H1 (cell line): Measurements from ENCODE around the gene THADA. TPM values are rescaled to one million over a fixed set of nuclear protein-coding genes. Genes with fewer than 3 reads are reported as not detected.

ENCODE experiments used
- CTCF ChIA-PET: fragments of 300-600 bp; sonication (Branson Sonifier 250); formaldehyde crosslinking; loops from one replicate; lab custom pipeline; 2021; ENCODE audit not compliant: partially characterized antibody; lab: Charles Lee
- POLR2A ChIA-PET: fragments of 300-600 bp; sonication (Branson Sonifier 250); formaldehyde crosslinking; loops from one replicate; lab custom pipeline; 2021; ENCODE audit warnings: inconsistent platforms; ENCODE audit not compliant: partially characterized antibody; lab: Charles Lee
- DNase-seq, 2 experiments: peaks; one replicate each; pipeline versions ENCODE4 v3.0.0 to v3.0.0-alpha.2; 2010 to 2022; ENCODE audit warnings: low spot score in 2 of 2, low read depth in 1 of 2, mixed read lengths in 1 of 2
- FAIRE-seq: peaks from 2 replicates; lab custom pipeline; 2011; peaks lifted over from hg19 to GRCh38; lab: Jason Lieb, UNC
- H2AFZ ChIP-seq: 2 replicates; pipeline ENCODE4 v1.8.1; 2012; ENCODE audit warnings: low read length, inconsistent platforms
- H2AK5ac ChIP-seq: 2 replicates; pipeline ENCODE4 v1.6.1; 2013; ENCODE audit warnings: low read depth, low read length
- H2BK120ac ChIP-seq: replicated peaks from 2 replicates; pipeline ENCODE3; 2013; ENCODE audit warnings: low read depth, low read length, inconsistent platforms
- H2BK12ac ChIP-seq: 2 replicates; pipeline ENCODE4 v1.6.1; 2013; ENCODE audit warnings: low read depth, low read length
- H2BK15ac ChIP-seq: 2 replicates; pipeline ENCODE4 v1.6.1; 2013; ENCODE audit warnings: low read length
- H2BK20ac ChIP-seq: 2 replicates; pipeline ENCODE4 v1.6.1; 2013; ENCODE audit warnings: low read length
- H2BK5ac ChIP-seq: 2 replicates; pipeline ENCODE4 v1.6.1; 2013; ENCODE audit warnings: low read depth, low read length
- H3K14ac ChIP-seq: 2 replicates; pipeline ENCODE4 v1.6.1; 2013; ENCODE audit warnings: inconsistent platforms; ENCODE audit not compliant: insufficient read length
- H3K18ac ChIP-seq: 2 replicates; pipeline ENCODE4 v1.6.1; 2013; ENCODE audit warnings: low read length; ENCODE audit errors: extremely low read depth
- H3K23ac ChIP-seq: 2 replicates; pipeline ENCODE4 v1.6.1; 2013; ENCODE audit warnings: inconsistent platforms; ENCODE audit not compliant: insufficient read length
- H3K23me2 ChIP-seq: 2 replicates; pipeline ENCODE4 v1.6.1; 2013; ENCODE audit warnings: low read depth, low read length
- H3K27ac ChIP-seq: 2 replicates; pipeline ENCODE4 v1.6.1; 2011; ENCODE audit warnings: low read depth, low read length, inconsistent platforms
- H3K27me3 ChIP-seq, 4 experiments: replicated peaks in 1 of 4; 1 replicate in 1 of 4; 2 replicates in 3 of 4; pipeline versions ENCODE4 v1.6.1 to v1.8.1; 2011 to 2013; ENCODE audit warnings: low read length in 3 of 4, mild to moderate bottlenecking in 3 of 4, inconsistent platforms in 2 of 4, mixed read lengths in 2 of 4, moderate library complexity in 1 of 4; ENCODE audit not compliant: control insufficient read depth in 3 of 4, insufficient read depth in 3 of 4; ENCODE audit errors: extremely low read depth in 1 of 4
- H3K36me3 ChIP-seq, 4 experiments: 2 replicates each; pipeline versions ENCODE4 v1.6.1 to v1.8.1; 2011 to 2013; ENCODE audit warnings: mild to moderate bottlenecking in 4 of 4, low read length in 3 of 4, moderate library complexity in 2 of 4, control low read depth in 1 of 4, inconsistent platforms in 1 of 4; ENCODE audit not compliant: insufficient read depth in 4 of 4, control insufficient read depth in 2 of 4
- H3K4ac ChIP-seq: replicated peaks from 2 replicates; pipeline ENCODE3; 2013; ENCODE audit warnings: low read length, low read depth, mixed read lengths, inconsistent platforms; ENCODE audit not compliant: insufficient read length
- H3K4me1 ChIP-seq, 4 experiments: replicated peaks in 1 of 4; 1 replicate in 1 of 4; 2 replicates in 3 of 4; pipeline versions ENCODE4 v1.6.1 to v1.8.1; 2011 to 2013; ENCODE audit warnings: low read length in 3 of 4, inconsistent platforms in 2 of 4, mixed read lengths in 1 of 4; ENCODE audit not compliant: insufficient read depth in 4 of 4, control insufficient read depth in 3 of 4
- H3K4me2 ChIP-seq, 2 experiments: 2 replicates each; pipeline versions ENCODE4 v1.6.1 to v1.8.1; 2011 to 2013; ENCODE audit warnings: low read depth in 2 of 2, low read length in 2 of 2, control low read depth in 1 of 2, inconsistent platforms in 1 of 2, mild to moderate bottlenecking in 1 of 2; ENCODE audit not compliant: insufficient read depth in 1 of 2
- H3K4me3 ChIP-seq, 4 experiments: fragments of 200-600, 300-600 bp in 1 of 4; sonication (generic), shearing (Covaris generic), sonication (Bioruptor Twin) in 1 of 4; 2 replicates each; pipeline versions ENCODE4 v1.5.1 to v1.8.1; 2011 to 2016; ENCODE audit warnings: low read length in 4 of 4, low read depth in 3 of 4, control low read depth in 2 of 4, inconsistent platforms in 2 of 4, mild to moderate bottlenecking in 2 of 4, mixed read lengths in 1 of 4, moderate library complexity in 1 of 4; ENCODE audit not compliant: insufficient read depth in 2 of 4; ENCODE audit errors: extremely low read depth in 1 of 4
- H3K56ac ChIP-seq: replicated peaks from 2 replicates; pipeline ENCODE3; 2013; ENCODE audit warnings: low read depth, mild to moderate bottlenecking, mixed read lengths, low read length, inconsistent platforms; ENCODE audit not compliant: insufficient read length
- H3K79me1 ChIP-seq: 2 replicates; pipeline ENCODE4 v1.6.1; 2013; ENCODE audit warnings: low read depth, low read length, control low read depth
- H3K79me2 ChIP-seq, 2 experiments: 2 replicates each; pipeline versions ENCODE4 v1.6.1 to v1.8.1; 2012 to 2013; ENCODE audit warnings: low read length in 2 of 2, mild to moderate bottlenecking in 2 of 2, inconsistent platforms in 1 of 2; ENCODE audit not compliant: insufficient read depth in 2 of 2, control insufficient read depth in 1 of 2
- H3K9ac ChIP-seq, 4 experiments: replicated peaks in 1 of 4; 1 replicate in 1 of 4; 2 replicates in 3 of 4; pipeline versions ENCODE4 v1.6.1 to v1.8.1; 2011 to 2013; ENCODE audit warnings: low read depth in 3 of 4, low read length in 3 of 4, control low read depth in 2 of 4, mild to moderate bottlenecking in 2 of 4, moderate library complexity in 2 of 4, inconsistent platforms in 1 of 4; ENCODE audit errors: extremely low read depth in 1 of 4
- H3K9me3 ChIP-seq, 2 experiments: 2 replicates each; pipeline versions ENCODE4 v1.6.1 to v1.8.1; 2012 to 2013; ENCODE audit warnings: mild to moderate bottlenecking in 2 of 2, moderate library complexity in 2 of 2, control low read depth in 1 of 2, inconsistent platforms in 1 of 2, low read depth in 1 of 2, low read length in 1 of 2, mixed read lengths in 1 of 2; ENCODE audit not compliant: insufficient read depth in 2 of 2
- H4K20me1 ChIP-seq, 2 experiments: replicated peaks in 1 of 2; 2 replicates each; pipeline versions ENCODE3 to v1.8.1; 2011 to 2013; ENCODE audit warnings: inconsistent platforms in 2 of 2, low read length in 2 of 2, mild to moderate bottlenecking in 1 of 2; ENCODE audit not compliant: insufficient read depth in 2 of 2, control insufficient read depth in 1 of 2
- H4K5ac ChIP-seq: 2 replicates; pipeline ENCODE4 v1.6.1; 2013; ENCODE audit warnings: low read length, low read depth, mixed read lengths, inconsistent platforms; ENCODE audit not compliant: insufficient read length
- H4K8ac ChIP-seq: 2 replicates; pipeline ENCODE4 v1.8.0; 2013; ENCODE audit warnings: mild to moderate bottlenecking, moderate library complexity, low read length, inconsistent platforms; ENCODE audit not compliant: insufficient read depth; ENCODE audit errors: extremely low read depth
- H4K91ac ChIP-seq: replicated peaks from 2 replicates; pipeline ENCODE3; 2013; ENCODE audit warnings: low read length, mixed read lengths, inconsistent platforms; ENCODE audit not compliant: insufficient read length
- WGBS, 2 experiments: shearing (Covaris generic) in 1 of 2; methylation state at CpG; one replicate each; pipeline versions ENCODE4 v1.1.6 to v1.1.7; 2013 to 2015; ENCODE audit warnings: low lambda C conversion rate in 2 of 2, mixed read lengths in 2 of 2, inconsistent platforms in 1 of 2, low coverage in 1 of 2, missing lambda C conversion rate in 1 of 2; ENCODE audit not compliant: insufficient replicate concordance in 2 of 2, insufficient coverage in 1 of 2, insufficient read length in 1 of 2; ENCODE audit errors: extremely low coverage in 1 of 2, missing lambda C conversion rate in 1 of 2; 5-methylcytosine and 5-hydroxymethylcytosine counted together
- polyA plus RNA-seq, 7 experiments: library from polyadenylated mRNA; depleted of rRNA in 3 of 7; stranded (reverse) in 5 of 7; unstranded in 2 of 7; fragments of >200 nt in 5 of 7; fragments of 200-250 nt in 2 of 7; gene quantifications; 1 replicate in 5 of 7; 2 replicates in 1 of 7; 4 replicates in 1 of 7; pipeline versions ENCODE4 v1.2.1 to v1.2.3, GENCODE V29; 2011 to 2013; ENCODE audit warnings: missing spikeins in 2 of 7, mixed read lengths in 2 of 7
- total RNA-seq: library from RNA; stranded (reverse); fragmentation: NEBNext Ultra II Directional; extraction: Animal tissue kit (Norgen Biotek cat#: 25700); gene quantifications from 2 replicates; pipeline ENCODE4 v1.2.1, GENCODE V29; 2021
- TF ChIP-seq, protein P1 (sequence below): IDR thresholded peaks from 2 replicates; pipeline ENCODE4 v1.6.1; 2011; ENCODE audit warnings: low read depth, mild to moderate bottlenecking, low read length; ENCODE audit not compliant: insufficient read depth

THADA gene
- total and polyA plus RNA-seq, 2 of the 8 experiments (the other 6 are each of a cell fraction or from before 2014, with no cell fraction given): 22.4 to 26.8 TPM

DNA sequence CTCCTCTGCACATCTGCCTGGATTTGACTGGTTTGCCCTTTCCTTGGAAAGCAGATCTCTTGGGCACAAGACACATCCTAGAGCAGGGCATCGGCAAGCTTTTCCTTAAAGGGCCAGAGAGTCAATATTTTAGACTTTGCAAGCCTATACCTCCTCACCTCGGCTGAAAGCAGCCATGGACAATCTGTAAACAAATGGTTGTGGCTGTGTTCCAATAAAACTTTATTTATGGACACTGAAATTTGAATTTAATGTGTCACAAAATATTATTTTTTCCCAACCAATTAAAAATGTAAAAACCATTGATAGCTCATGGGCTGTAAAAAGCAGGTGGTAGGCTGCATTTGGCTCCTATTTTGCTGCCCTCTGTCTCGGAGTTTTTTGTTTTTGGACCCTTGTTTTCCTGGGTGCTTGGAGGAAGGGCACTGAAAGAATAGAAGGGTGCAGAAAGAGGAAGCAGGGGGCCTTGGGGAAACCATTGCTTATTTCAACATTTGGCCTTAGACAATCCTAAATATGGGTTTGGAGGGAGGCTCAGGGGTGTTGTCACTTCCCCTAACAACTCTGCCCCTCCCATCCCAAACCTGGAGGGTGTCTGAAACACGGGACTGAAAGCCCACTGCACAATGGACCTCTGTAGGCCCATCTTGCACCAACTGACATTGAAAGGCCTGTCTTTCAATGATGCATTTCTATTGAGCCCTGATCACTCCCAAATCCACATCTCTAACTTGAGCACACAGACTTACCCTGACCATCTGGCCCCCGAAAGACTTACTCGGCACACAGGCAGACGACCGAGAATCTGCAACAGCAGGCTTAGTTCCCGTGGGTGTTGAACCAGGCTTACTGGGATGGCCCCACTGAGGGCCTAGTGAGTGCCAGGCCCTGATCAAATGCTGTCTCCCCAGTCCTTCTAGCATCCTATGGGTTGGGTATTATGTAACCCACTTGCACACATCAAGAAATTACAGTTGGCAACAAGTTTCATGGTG, 362.3 kb downstream of the THADA start:
- Histone ChIP-seq H3K79me1 (no peaks in the 10 kb centered on the region; the same call in 1 of the 2 replicates), H3K4me2 (no peak overlapping the region), H3K36me3 (no peaks in the 10 kb centered on the region), H3K9me3 (no peaks in the 10 kb centered on the region), H3K23me2 (no peaks in the 10 kb centered on the region), H2BK20ac (no peak overlapping the region), H2BK120ac (no peak overlapping the region), H4K8ac (no peak overlapping the region), H4K5ac (no peak overlapping the region), H2BK5ac (no peak overlapping the region), H3K14ac (no peak overlapping the region), H4K20me1 (peaks cover 0 to 2% of the 10 kb centered on the region in 2 experiments), H2BK12ac (no peak overlapping the region), H4K91ac (no peak overlapping the region), H3K4me3 (no peak overlapping the region), H2AFZ (no peak overlapping the region), H3K23ac (no peak overlapping the region), H3K27me3 (no peaks in the 10 kb centered on the region), H3K9ac (peak overlapping the region in 1 of 4 experiments; percentile 20; a peak in 1 of 7 replicates), H3K56ac (no peak overlapping the region), H2BK15ac (no peak overlapping the region), H3K18ac (no peak overlapping the region), H3K4ac (no peak overlapping the region), H2AK5ac (no peak overlapping the region), H3K27ac (no peak overlapping the region), H3K79me2 (peaks cover 0 to 1% of the 10 kb centered on the region in 2 experiments; a peak in 1 of 4 replicates), H3K4me1 (peaks cover 0 to 10% (median 5%) of the 10 kb centered on the region in 4 experiments; a peak in 4 of 7 replicates)
- DNase-seq (no peak), FAIRE-seq (no peak)
- 89% methylated on average over 9 of the region's 9 CpGs; no CpG with 5 or more reads in 1 of the 2 experiments for WGBS, 2 experiments
- ChIA-PET CTCF (interaction anchor here (0.8 to 2.5 kb wide), 2 partner anchors 9 to 22 kb away, joined by 3 to 8 read pairs; no protein-coding TSS in a partner anchor), POLR2A (interaction anchor here (0.7 to 1.6 kb wide), 6 partner anchors 15 to 1523 kb away, joined by 3 to 4 read pairs (median 3); no protein-coding TSS in a partner anchor)
- TF ChIP-seq, protein P1, sequence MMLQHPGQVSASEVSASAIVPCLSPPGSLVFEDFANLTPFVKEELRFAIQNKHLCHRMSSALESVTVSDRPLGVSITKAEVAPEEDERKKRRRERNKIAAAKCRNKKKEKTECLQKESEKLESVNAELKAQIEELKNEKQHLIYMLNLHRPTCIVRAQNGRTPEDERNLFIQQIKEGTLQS: no peak
